Spleen (tissue), 11 donors: ENCODE results near the gene METTL26. TPM values are rescaled to one million over a fixed set of nuclear protein-coding genes. Genes with fewer than 3 reads are reported as not detected.

Experiments
- DNase-seq: peaks from one replicate; pipeline ENCODE4 v3.0.0-alpha.2; 2020
- H3K27ac ChIP-seq, 8 donors: fragments of 200-600 bp; sonication (generic) in 7 of 8; 1 replicate in 4 of 8; 2 replicates in 4 of 8; pipeline versions ENCODE4 v1.5.0 to v1.8.0; 2016 to 2021; ENCODE audit warnings: inconsistent platforms in 4 of 8, mild to moderate bottlenecking in 4 of 8, moderate library complexity in 1 of 8
- H3K27me3 ChIP-seq, 7 donors: fragments of 200-600 bp; sonication (generic) in 6 of 7; replicated peaks in 1 of 7; 1 replicate in 4 of 7; 2 replicates in 3 of 7; pipeline versions ENCODE4 v1.5.0 to v1.8.0; 2016 to 2021; ENCODE audit warnings: inconsistent platforms in 3 of 7, mild to moderate bottlenecking in 1 of 7
- H3K36me3 ChIP-seq, 6 donors: fragments of 200-600 bp; sonication (generic) in 5 of 6; 1 replicate in 4 of 6; 2 replicates in 2 of 6; pipeline versions ENCODE4 v1.5.0 to v1.8.0; 2016 to 2021; ENCODE audit warnings: inconsistent platforms in 2 of 6
- H3K4me1 ChIP-seq, 6 donors: fragments of 200-600 bp; sonication (generic) in 5 of 6; 1 replicate in 3 of 6; 2 replicates in 3 of 6; pipeline versions ENCODE4 v1.5.0 to v1.8.0; 2016 to 2021; ENCODE audit warnings: inconsistent platforms in 3 of 6
- H3K4me3 ChIP-seq, 8 donors: fragments of 200-600 bp; sonication (generic) in 7 of 8; 1 replicate in 4 of 8; 2 replicates in 4 of 8; pipeline versions ENCODE4 v1.5.0 to v1.8.0; 2016 to 2021; ENCODE audit warnings: inconsistent platforms in 4 of 8, mild to moderate bottlenecking in 4 of 8, moderate library complexity in 2 of 8
- H3K9me3 ChIP-seq, 8 donors: fragments of 200-600 bp; sonication (generic) in 7 of 8; 1 replicate in 4 of 8; 2 replicates in 4 of 8; pipeline versions ENCODE4 v1.5.0 to v1.8.0; 2016 to 2021; ENCODE audit warnings: inconsistent platforms in 4 of 8
- CTCF ChIP-seq, 11 experiments: fragments of 200-600 bp in 7 of 11; fragments of 450-650 bp in 4 of 11; sonication (generic) in 4 of 11; IDR thresholded peaks in 8 of 11; conservative IDR thresholded peaks in 3 of 11; 1 replicate in 7 of 11; 2 replicates in 4 of 11; pipeline versions ENCODE4 v1.4.0 to v1.8.0; 2016 to 2021; ENCODE audit warnings: antibody characterized with exemption in 11 of 11, inconsistent platforms in 4 of 11, mild to moderate bottlenecking in 1 of 11
- POLR2A ChIP-seq, 3 donors: fragments of 450-650 bp; IDR thresholded peaks; one replicate each; pipeline ENCODE4 v1.5.1; 2017; ENCODE audit warnings: antibody characterized with exemption in 3 of 3, mild to moderate bottlenecking in 1 of 3
- POLR2AphosphoS5 ChIP-seq, 3 donors: sonication (generic); formaldehyde crosslinking; IDR thresholded peaks; one replicate each; pipeline ENCODE4 v1.5.1; 2017; ENCODE audit warnings: antibody characterized with exemption in 3 of 3
- WGBS, 5 donors: extraction: QIAGEN DNeasy Blood & Tissue Kit in 3 of 5; methylation state at CpG; one replicate each; pipeline versions ENCODE4 v1.1.5 to v1.1.7; 2013 to 2018; 5-methylcytosine and 5-hydroxymethylcytosine counted together
- intact Hi-C: fragments of 100-400 bp; cut with DNase I; formaldehyde crosslinking; loops from one replicate; pipeline ENCODE4 v1.15.0; 2023; ENCODE audit warnings: low total_unique reads
- polyA plus RNA-seq, 3 donors: library from polyadenylated mRNA; stranded (reverse); fragments of 200-250 nt; gene quantifications; one replicate each; pipeline ENCODE4 v1.2.1, GENCODE V29; 2013
- total RNA-seq, 7 donors: library from RNA; depleted of rRNA in 3 of 7; stranded (reverse); fragments of >200 nt in 3 of 7; fragmentation: NEBNext Ultra II Directional in 4 of 7; extraction: Animal tissue kit (Norgen Biotek cat#: 25700) in 4 of 7; gene quantifications; one replicate each; pipeline versions ENCODE4 v1.1.0 to v1.2.1, GENCODE V29; 2016 to 2021
- donor health status: healthy with polysubstance abuse.
- donor health status: DM: no; HTN: no; CAD: no; lungs with moderate emphysema.
- donor health status: DM: no; HTN: no; CAD: no.
- donor health status: Bipolar disorder and iron deficiency.
- donor health status: healthy.
- donor health status: DM: no; HTN: no; CAD: no.
- donor health status: DM: yes; HTN: yes; CAD: no.

The METTL26 gene
- total and polyA plus RNA-seq, 10 donors: 39.6 to 165 (median 59.4) TPM

- H3K4me3 ChIP-seq: peak overlapping the region; percentile 66 to 98 (median 85)
- TF ChIP-seq POLR2AphosphoS5 (IDR thresholded peaks at IDR 0.05) (no peak), CTCF (IDR thresholded peaks at IDR 0.05 in 8 of 11, conservative IDR thresholded peaks at IDR 0.05 in 3 of 11) (no peak)
- H3K9me3 ChIP-seq: no peaks in the 10 kb centered on the region
- DNase-seq: peak; percentile 89
- peak overlapping the region; percentile 93 to 98 (median 95) for H3K27ac ChIP-seq
- intact Hi-C loops: no loop called here
- H3K27me3 ChIP-seq: peaks cover 0 to 8% (median 0%) of the 10 kb centered on the region in 7 donors
- peaks cover 17 to 65% (median 44%) of the 10 kb centered on the region in 6 donors for H3K4me1 ChIP-seq
- peaks cover 0 to 30% (median 17%) of the 10 kb centered on the region in 6 donors for H3K36me3 ChIP-seq
- 0 to 21% (median 5%) methylated on average over 8 to 55 of the region's 55 CpGs for WGBS, 5 donors
These were observed 416 bp downstream of the METTL26 start for GRCh38 chr16:635573-636205.

- Histone ChIP-seq H3K36me3 (peaks cover 0 to 30% (median 17%) of the 10 kb centered on the region in 6 donors), H3K27me3 (peaks cover 0 to 13% (median 0%) of the 10 kb centered on the region in 7 donors), H3K4me3 (peak overlapping the region in 7 of 8 donors; percentile 66 to 98 (median 84)), H3K4me1 (peaks cover 17 to 70% (median 48%) of the 10 kb centered on the region in 6 donors), H3K27ac (peak overlapping the region in 1 of 8 donors; percentile 96), H3K9me3 (no peaks in the 10 kb centered on the region)
- no peak for TF ChIP-seq POLR2A (IDR thresholded peaks at IDR 0.05)
- WGBS, 5 donors: 77 to 93% (median 90%) methylated on average over 6 to 7 of the region's 7 CpGs
- intact Hi-C loops: no loop called here
- peak; percentile 82 for DNase-seq
These were observed 1.1 kb downstream of the METTL26 start for GRCh38 chr16:634996-635395.

DNA sequence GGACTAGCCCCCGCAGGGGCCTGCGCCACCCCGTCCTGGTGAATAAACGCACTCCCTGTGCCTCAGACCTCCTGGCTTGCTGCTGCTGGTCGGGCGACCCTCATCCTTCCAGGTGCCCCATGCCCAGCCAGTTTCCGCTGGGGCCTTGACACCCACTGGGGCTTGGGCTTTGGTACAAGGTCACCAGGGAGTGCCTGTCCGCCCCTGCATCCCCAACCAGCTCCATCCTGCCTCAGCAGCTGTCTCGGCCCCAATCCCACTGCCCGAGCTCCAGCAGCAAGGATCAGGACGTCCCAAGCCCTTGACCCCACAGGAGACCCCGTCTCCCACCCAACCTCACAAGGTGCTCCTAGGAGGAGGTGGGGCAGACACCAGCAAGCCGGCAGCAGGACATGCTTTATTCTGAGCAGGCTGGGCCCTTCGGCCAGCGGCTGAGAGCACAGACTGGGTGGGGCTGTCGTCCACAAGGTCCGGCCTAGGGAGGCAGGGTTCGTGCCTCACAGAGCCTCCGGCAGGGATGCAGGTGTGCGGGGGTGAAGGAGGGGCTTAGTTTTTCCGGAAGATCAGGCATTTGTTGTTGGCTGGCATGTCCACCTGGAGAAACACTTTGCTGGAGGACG, 1.9 kb downstream of the METTL26 start:
- 88 to 94% (median 91%) methylated on average over 21 to 22 of the region's 22 CpGs for WGBS, 5 donors
- H3K4me1 ChIP-seq: peaks cover 17 to 72% (median 54%) of the 10 kb centered on the region in 6 donors
- peaks cover 0 to 34% (median 17%) of the 10 kb centered on the region in 6 donors for H3K36me3 ChIP-seq

GRCh38 chr16:633336-634050, 2.6 kb downstream of the METTL26 start:
- DNase-seq: peak; percentile 81
- Histone ChIP-seq H3K27me3 (peaks cover 0 to 13% (median 0%) of the 10 kb centered on the region in 7 donors), H3K9me3 (no peaks in the 10 kb centered on the region), H3K27ac (no peak overlapping the region), H3K4me1 (peaks cover 17 to 70% (median 48%) of the 10 kb centered on the region in 6 donors), H3K4me3 (no peak overlapping the region), H3K36me3 (peaks cover 0 to 40% (median 22%) of the 10 kb centered on the region in 6 donors)
- intact Hi-C loops: no loop called here
- TF ChIP-seq POLR2A (IDR thresholded peaks at IDR 0.05) (no peak), POLR2AphosphoS5 (IDR thresholded peaks at IDR 0.05) (no peak), CTCF (IDR thresholded peaks at IDR 0.05 in 8 of 11, conservative IDR thresholded peaks at IDR 0.05 in 3 of 11) (no peak)
- WGBS, 5 donors: 95 to 98% (median 96%) methylated on average over 36 to 74 of the region's 74 CpGs

More for the DNA sequence above, 1.9 kb downstream of the METTL26 start:
- peak; percentile 78 for DNase-seq
- intact Hi-C loops: no loop called here
- Histone ChIP-seq H3K9me3 (no peaks in the 10 kb centered on the region), H3K4me3 (no peak overlapping the region), H3K27me3 (peaks cover 0 to 13% (median 0%) of the 10 kb centered on the region in 7 donors), H3K27ac (no peak overlapping the region)
- no peak for TF ChIP-seq CTCF (IDR thresholded peaks at IDR 0.05 in 8 of 11, conservative IDR thresholded peaks at IDR 0.05 in 3 of 11)
- no peak for TF ChIP-seq POLR2A (IDR thresholded peaks at IDR 0.05)
- no peak for TF ChIP-seq POLR2AphosphoS5 (IDR thresholded peaks at IDR 0.05)
